ELR (cell line): Measurements from ENCODE around the gene CLEC18C.
A peak's percentile ranks its signal among the peaks of the same experiment; 100 is the strongest.
"Not testable (repeated sequence)": the region's sequence is repeated elsewhere in the genome, so short reads cannot be mapped to it uniquely, and the experiment has no call there.

Source experiments
- DNase-seq: peaks from one replicate; pipeline ENCODE4 v3.0.0-alpha.2; 2015; ENCODE audit warnings: low read depth

The CLEC18C gene

DNA sequence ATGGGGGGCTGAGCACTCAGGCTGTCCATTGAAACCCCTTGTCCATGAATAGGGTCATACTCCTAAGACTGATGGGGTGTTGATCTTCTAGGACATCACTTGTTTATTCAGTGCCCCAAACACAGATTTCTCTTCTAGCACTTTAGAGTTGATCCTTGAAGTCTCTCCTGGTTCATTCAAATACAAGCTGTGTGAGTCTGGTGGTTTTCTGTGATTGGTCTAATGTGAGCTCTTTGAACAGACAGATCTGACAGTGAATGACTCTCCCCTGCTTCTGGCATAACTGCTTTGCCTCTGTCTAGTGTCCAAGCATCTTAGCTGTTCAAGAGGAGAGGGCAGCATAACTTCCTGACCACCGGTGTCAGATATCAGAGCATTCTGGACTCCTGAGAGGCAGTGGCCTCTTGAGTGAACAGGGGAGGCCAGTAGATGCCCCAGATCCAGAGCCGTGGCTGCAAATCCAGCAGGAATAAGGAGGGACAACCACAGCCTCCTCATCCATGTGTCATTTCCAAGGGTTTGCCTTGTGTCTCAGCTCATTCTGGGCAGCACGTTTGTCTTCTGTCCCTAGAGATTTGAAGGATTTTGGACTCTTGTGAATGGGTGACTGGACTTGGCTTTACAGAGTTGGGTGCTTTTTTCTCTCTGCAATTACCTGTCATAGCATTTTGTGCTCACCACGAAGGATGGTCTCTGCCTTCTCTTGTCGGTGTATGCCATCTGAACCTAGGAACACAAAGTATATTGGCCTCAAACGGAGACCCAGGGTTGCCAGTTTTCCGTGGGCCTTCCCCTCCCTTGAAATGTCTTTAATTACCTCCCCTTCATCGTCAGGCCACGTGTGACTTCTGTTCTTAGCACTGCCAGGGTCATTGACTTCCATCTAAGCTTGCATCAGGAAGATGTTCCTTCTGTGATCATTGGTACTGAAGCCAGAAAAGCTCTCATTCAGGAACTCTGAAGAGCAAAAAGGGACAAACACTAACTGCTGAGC lies 13.9 kb upstream of the CLEC18C start:
- no peak for DNase-seq

DNA sequence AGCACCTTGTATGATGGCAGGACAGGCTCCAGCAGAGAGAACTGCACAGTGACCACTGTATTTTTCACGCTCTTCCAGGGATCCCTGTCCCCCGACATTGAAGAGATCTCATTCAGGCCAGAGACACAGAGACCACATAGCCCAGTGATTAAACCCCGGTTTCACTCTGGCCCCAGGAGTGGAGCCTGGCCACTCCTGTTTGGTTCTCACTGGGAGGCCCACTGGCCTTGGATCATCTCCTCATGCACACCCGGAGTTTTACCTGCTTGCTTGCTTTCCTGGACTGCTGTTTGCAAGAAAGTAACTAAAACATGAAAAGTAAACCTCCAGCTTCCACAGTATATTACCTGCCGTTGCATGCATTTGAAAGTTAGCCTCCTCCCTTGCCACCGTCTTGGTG lies 13.2 kb upstream of the CLEC18C start:
- no peak for DNase-seq

DNA sequence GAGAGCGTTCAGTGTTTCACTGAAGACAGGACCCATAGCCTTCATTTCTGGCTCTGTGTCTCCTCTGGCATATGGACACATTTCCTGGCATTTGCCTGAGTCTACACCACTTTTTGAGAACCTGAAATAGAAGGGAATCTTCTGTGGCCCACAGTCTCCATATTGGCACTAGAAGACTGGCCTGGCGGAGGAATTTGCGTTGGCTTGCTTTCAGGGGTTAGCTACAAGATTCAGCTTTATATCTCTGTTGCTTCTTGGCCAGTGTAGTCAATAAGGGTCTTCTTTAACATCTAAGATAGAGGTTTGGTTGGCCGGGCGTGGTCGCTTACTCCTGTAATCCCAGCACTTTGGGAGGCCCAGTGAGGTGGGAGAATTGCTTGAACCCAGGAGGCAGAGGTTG lies 12.8 kb upstream of the CLEC18C start:
- no peak for DNase-seq

DNA sequence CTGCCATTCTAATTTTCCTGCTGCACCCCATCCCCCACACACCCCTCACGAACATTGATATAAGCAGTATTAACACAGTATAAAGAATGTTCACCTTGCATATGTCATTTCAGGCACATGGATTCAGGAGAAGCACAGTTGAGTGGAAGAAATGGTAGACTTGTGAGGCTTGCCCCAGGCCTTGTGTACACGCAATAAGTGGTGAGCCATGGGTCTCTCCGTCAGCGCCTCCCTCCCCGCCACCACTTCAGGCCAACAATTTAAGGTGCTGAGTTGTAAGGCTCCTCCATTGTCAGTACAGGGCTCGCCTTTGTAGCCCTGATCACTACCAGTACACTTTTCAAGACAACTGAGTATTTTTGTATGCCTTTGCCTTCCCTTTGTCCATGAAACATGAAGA lies 12.2 kb upstream of the CLEC18C start:
- no peak for DNase-seq

DNA sequence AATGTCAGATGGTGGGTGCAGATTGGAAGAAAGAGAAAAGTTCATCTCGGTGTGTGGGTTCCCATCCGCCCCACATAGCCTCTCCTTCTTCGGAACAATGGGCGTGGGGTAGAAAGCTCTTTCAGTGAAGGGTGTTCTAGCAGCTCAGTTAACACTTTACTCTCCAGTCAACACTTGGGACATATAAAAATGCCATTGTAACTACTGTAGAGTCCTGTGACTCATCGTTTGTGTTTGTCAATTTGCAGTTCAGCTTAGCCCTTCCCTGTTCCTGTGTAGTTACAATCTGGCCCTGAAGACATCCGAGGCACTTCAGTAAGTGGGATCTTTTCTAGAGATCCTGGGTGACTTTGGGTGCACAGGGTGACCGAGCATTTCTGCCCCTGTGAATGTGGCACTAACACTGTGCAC lies 11.5 kb upstream of the CLEC18C start:
- DNase-seq, result peak; percentile 87

DNA sequence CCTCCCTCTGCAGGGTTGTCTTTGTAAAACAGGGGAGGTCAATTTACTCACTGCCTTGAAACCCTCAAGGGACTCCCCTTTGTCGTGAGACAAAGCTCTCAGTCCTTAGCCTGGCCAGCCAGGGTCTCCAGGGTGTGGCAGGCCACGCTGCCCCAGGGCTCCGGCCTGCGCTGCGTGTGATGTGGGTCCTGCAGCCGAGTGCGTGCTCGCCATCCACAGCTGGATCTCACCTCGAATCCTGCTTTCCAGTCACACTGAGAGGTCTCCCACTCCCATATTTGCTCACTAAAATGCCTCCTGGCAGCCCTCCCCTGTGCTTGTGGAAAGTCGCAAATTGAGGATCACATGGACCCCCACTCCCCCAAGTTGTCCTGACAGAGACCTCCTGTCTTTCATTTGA lies 10.0 kb upstream of the CLEC18C start:
- DNase-seq, result no peak

DNA sequence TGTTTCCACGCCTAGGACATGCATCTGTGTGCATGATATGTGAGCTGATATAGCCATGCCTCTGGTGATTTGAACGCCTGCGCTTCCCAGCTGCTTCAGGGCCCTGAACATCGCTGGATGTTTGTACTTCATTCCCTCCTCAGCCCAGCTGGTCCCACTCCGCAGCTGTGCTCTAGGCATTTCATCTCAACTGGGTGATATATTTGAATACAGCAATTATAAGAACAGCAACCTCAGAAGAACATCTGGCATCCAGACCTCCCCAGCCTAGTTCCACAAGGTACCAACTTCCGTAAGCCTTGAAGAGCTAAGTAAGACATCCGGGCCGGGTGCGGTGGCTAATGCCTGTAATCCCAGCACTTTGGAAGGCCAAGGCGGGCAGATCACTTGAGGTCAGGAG lies 6.9 kb upstream of the CLEC18C start:
- not testable (repeated sequence) for DNase-seq

DNA sequence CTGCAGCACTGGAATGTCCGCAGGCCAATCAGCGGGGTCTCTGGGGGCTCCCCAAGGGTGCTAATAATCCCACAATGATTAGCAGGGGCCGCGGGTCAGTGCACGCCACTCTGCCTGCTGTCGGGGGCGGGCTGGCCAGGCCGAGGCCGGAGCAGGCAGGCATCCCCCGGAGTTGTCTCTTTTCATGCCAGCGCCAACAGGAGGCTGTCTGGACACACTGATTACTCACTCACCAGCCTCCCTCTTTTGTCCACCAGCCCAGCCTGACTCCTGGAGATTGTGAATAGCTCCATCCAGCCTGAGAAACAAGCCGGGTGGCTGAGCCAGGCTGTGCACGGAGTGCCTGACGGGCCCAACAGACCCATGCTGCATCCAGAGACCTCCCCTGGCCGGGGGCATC lies 329 bp downstream of the CLEC18C start:
- DNase-seq, result not testable (repeated sequence)

DNA sequence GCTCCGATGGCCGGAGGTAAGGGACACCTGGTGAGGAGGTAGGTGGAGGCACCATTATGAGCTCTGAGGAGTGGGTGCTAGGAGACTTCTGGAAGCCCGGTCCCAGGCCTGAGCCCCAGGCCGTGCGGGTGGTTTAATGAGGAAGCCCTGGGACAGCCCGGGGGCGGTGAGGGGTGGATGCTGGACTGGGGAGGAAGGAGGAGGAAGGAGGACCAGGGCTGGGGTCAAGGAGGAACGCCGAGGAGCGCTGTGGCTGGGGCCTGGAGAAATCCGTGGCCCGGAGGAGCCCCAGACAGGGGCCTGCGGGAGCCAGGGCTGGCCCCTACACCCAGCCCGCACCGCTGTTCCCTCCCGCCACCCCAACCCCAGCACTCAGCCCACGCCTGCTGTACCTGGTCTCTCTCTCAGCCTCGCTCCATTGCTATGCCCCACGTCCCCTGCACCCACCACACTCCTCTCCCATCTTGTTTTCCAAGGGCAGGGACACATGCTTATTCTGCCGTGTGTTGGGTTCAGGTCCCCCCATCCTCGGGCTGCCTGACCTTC lies 873 bp downstream of the CLEC18C start:
- not testable (repeated sequence) for DNase-seq

DNA sequence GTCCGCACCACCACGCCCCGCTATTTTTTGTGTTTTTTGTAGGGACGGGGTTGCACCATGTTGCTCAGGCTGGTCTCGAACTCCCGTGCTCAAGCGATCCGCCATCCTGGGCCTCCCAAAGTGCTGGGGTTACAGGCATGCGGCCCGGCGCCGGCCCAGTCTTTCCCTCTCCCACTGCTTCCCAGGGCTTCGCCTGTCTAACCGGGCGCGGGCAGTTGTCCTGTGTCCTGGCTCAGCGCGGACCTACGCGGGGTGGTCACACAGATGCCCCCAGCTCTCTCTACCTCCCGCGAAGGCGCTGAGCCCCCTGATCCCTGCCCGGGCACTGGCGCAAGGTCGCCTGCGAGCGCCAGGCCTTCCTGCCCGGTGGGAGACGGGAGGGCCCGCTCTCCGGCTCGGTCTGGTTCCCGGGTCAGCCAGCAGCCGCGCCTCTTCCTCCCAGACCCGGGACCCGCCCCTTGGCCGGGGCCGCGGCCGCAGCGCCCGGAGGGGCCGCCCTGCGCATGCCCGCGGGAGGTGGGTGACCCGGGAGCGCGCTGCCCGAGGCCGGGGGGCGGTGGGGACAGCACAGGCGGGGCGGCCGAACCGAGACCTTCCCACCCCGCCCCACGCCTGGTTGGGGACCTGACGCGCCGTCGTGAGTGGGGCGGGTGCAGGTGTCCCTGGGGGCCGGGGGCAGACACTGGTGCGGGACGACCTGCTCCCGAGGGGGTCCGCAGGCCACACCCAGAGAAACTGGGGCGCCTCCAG lies 14.4 kb downstream of the CLEC18C start:
- not testable (repeated sequence) for DNase-seq

DNA sequence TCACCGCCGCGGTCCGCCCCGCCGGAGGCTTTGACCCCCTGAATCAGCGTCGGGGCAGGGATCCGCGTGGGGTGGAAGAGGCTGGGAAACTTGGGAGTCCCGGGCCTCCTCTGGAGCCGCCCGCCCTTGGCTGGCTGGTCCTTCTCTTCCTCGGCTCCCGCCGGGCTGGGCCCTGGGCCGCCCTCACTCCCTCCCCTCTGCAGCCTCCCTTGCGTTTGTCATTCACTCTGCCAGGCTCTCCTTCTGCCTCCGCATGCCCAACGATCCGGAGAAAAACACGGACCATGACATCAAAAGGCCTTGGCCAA lies 15.0 kb downstream of the CLEC18C start:
- DNase-seq, result not testable (repeated sequence)

DNA sequence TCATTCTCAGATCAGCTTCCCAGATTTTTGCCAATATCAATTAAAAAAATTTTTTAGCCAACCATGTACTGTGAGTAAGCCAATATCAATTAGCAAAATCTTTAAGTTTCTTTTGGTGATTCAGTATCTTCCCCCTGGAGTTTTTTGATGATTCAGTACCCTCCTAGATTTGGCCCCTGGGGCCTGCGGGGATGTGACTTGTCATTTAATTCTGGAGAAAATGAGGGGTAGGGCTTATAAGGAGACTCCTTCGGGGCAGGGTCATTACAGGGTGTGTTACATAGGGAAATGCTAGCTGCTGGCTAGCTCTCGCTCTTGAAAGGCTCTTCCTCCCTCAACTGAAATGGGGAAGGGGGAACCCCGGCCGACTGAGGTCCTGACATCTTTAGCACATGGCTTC lies 17.0 kb downstream of the CLEC18C start:
- DNase-seq, result not testable (repeated sequence)

DNA sequence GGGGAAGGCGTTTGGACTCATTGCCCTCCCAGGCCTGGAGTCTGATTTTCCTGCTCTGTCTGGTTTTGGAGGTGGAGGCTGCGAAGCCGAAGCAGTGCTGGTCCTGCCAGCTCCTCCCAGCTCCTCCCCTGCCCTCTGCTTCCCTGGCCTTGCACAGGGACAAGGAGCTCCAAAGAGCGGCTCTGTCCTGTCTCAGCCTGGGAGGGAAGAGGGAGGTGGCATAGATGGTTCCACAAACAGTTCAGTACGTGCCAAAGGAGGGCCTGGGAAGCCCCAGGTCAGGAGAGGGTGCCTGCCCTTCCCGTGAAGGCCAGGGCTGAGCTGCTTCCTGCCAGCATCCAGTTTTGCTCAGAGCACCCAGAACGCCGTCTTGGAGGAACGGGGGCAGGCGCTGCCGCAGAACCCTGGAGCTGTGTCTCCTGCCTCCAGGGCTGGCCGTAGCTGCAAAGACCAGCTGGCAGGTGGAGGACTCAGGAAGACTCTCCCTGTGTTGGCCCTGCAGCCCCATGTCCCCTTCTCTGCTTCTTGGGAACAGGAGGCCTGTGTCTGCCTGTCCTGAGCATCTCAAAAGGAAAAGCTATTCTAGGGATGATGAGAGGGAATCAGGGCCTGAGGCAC lies 23.2 kb downstream of the CLEC18C start:
- DNase-seq, result not testable (repeated sequence)

DNA sequence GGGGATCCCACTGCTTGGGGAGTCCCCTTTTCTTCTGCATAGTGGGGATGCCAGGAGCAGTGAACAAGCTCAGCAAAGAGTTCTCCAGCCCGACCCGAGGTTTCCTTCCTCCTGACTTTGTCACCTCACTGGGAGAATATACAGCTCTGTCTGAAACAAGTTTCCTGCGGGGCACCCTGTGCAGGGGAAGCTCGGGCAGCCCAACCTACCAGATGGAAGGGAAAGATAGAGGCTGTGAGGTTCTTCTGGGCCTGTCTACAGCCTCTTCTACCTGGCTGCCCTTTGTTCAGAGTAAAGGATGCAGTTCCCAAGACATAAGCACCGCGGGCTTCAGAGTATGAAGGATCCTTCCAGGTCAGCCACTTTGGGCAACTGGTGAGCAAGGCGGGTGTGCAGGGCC lies 24.0 kb downstream of the CLEC18C start:
- DNase-seq, result not testable (repeated sequence)

DNA sequence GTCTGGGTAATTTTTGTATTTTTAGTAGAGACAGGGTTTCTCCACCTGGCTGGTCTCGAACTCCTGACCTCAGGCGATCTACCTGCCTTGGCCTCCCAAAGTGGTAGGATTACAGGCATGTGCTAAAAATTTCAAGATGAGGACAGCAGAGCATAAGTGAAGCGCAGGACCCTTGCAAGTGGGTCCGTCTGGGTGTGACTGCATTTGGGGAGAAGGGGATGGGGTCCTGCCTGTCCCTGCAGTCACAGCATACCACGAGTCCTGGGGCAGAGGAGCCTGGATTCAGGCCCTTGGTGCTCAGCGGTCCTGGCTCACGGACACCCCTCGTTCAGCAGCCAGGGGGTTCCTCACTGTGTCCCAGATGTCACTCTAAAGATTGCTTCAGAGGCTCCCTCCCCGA lies 24.6 kb downstream of the CLEC18C start:
- not testable (repeated sequence) for DNase-seq

DNA sequence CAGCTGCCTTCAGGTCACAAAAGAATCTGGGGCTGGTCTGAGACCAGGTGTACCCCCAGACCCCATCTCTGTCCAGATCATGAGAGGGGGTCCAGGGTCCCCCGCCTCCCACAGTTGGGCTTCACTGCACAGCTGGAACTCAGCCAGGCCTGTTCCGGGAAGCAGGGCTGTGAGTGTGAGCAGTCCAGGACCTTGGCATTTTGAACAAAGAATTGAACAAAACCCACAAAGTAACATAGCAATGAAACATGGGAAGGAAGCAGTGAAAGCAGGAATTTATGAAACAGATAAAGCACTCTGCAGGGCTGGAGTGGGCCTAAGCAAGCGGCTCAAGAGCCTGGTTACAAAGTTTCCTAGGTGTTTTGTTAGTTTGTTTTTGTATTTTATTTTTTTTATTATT lies 25.1 kb downstream of the CLEC18C start:
- not testable (repeated sequence) for DNase-seq

DNA sequence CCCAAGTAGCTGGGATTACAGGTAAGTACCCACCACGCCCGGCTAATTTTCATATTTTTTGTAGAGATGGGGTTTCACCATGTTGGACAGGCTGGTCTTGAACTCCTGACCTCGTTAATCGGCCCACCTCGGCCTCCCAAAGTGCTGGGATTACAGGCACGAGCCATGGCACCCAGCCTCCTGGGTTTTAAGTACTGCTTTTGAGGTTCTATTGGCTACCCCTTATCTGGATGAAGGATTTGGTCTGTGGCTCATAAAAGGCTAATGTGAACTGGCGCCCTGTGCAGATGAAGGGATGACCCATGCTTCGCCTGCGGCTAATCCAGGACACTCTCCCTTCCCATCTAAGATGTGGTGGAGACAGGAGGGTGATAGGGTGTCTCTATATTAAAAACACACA lies 25.6 kb downstream of the CLEC18C start:
- DNase-seq, result not testable (repeated sequence)

DNA sequence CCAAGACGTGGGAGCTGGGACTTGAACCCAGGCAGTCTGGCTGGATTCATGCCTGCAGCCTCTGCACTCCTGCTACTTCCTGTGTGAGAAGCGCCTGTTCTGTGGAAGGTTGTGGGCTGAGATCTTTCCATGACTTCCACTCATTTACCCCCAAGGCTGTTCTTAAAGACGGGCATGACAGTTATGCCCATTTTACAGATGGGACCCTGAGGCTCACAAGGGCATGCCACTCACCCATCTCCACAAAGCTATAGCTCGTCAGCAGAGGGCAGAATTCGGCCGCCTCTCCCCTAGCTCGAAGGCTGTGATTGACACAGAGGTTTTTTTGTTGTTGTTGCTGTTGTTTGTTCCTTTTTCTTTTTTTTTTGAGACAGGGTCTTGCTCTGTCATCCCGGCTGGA lies 26.5 kb downstream of the CLEC18C start:
- DNase-seq, result not testable (repeated sequence)

DNA sequence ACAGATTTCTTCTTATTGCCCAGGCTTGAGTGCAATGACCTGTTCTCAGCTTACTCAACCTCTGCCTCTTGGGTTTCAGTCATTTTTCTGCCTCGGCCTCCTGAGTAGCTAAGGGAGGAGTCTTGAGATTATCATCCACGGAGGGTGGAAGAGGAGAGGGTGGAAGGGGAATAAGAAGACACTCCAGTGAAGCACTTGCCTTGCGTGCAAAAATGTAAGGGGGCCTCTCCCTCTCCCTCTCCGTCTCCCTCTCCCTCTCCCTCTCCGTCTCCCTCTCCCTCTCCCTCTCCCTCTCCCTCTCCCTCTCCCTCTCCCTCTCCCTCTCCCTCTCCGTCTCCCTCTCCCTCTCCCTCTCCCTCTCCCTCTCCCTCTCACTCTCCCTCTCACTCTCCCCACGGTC lies 29.9 kb downstream of the CLEC18C start:
- not testable (repeated sequence) for DNase-seq

DNA sequence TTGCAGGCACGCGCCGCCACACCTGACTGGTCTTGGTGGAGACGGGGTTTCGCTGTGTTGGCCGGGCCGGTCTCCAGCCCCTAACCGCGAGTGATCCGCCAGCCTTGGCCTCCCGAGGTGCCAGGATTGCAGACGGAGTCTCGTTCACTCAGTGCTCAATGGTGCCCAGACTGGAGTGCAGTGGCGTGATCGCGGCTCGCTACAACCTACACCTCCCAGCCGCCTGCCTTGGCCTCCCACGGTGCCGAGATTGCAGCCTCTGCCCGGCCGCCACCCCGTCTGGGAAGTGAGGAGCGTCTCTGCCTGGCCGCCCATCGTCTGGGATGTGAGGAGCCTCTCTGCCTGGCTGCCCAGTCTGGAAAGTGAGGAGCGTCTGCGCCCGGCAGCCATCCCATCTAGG lies 30.4 kb downstream of the CLEC18C start:
- DNase-seq, result not testable (repeated sequence)

DNA sequence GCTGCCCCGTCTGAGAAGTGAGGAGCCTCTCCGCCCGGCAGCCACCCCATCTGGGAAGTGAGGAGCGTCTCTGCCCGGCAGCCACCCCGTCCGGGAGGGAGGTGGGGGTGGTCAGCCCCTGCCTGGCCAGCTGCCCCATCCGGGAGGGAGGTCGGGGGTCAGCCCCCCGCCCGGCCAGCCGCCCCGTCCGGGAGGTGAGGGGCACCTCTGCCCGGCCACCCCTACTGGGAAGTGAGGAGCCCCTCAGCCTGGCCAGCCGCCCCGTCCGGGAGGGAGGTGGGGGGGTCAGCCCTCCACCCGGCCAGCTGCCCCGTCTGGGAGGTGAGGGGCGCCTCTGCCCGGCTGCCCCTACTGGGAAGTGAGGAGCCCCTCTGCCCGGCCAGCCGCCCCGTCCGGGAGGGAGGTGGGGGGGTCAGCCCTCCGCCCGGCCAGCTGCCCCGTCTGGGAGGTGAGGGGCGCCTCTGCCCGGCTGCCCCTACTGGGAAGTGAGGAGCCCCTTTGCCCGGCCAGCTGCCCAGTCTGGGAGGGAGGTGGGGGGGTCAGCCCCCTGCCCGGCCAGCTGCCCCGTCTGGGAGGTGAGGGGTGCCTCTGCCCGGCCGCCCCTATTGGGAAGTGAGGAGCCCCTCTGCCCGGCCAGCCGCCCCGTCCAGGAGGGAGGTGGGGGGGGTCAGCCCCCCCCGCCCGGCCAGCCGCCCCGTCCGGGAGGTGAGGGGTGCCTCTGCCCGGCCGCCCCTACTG lies 31.2 kb downstream of the CLEC18C start:
- DNase-seq, result not testable (repeated sequence)

DNA sequence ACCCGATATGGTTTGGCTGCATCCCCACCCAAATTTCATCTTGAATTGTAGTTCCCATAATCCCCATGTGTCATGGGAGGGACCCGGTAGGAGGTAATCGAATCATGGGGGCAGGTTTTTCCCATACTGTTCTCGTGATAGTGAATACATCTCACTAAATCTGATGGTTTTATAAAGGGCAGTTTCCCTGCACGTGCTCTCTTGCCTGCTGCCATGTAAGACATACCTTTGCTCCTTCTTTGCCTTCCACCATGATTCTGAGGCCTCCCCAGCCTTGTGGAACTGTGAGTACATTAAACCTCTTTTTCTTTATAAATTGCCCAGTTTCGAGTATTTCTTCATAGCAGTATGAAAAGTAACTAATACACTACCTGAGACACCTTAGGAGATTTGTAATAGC lies 32.8 kb downstream of the CLEC18C start:
- DNase-seq, result not testable (repeated sequence)
